ENCODE results near the gene KRT14.

GRCh38 chr17:41585301-41586056 is 1.2 kb downstream of the KRT14 start:
- TF ChIP-seq, protein P1, sequence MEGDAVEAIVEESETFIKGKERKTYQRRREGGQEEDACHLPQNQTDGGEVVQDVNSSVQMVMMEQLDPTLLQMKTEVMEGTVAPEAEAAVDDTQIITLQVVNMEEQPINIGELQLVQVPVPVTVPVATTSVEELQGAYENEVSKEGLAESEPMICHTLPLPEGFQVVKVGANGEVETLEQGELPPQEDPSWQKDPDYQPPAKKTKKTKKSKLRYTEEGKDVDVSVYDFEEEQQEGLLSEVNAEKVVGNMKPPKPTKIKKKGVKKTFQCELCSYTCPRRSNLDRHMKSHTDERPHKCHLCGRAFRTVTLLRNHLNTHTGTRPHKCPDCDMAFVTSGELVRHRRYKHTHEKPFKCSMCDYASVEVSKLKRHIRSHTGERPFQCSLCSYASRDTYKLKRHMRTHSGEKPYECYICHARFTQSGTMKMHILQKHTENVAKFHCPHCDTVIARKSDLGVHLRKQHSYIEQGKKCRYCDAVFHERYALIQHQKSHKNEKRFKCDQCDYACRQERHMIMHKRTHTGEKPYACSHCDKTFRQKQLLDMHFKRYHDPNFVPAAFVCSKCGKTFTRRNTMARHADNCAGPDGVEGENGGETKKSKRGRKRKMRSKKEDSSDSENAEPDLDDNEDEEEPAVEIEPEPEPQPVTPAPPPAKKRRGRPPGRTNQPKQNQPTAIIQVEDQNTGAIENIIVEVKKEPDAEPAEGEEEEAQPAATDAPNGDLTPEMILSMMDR (IDR thresholded peaks at IDR 0.05) = no peak
- no peak for TF ChIP-seq EZH2 (IDR thresholded peaks at IDR 0.05)

Measured in neural progenitor cell (in vitro differentiated cells).